Cardiac fibroblast (primary cell): Measurements from ENCODE around the gene HCN3.

Source experiments
- DNase-seq, 2 donors: peaks; one replicate each; pipeline versions ENCODE4 v3.0.0 to v3.0.0-alpha.2; 2010; ENCODE audit warnings: low read depth in 2 of 2
- H3K4me3 ChIP-seq, 2 donors: replicated peaks in 1 of 2; 1 replicate in 1 of 2; 2 replicates in 1 of 2; pipeline ENCODE4 v1.5.1; 2011; ENCODE audit warnings: low read depth in 2 of 2, low read length in 2 of 2, mild to moderate bottlenecking in 2 of 2, moderate library complexity in 1 of 2
- CTCF ChIP-seq: IDR thresholded peaks from one replicate; pipeline ENCODE4 v1.5.1; 2011; ENCODE audit warnings: low read depth, mild to moderate bottlenecking, low read length, inconsistent platforms

The HCN3 gene

GRCh38 chr1:155250633-155251449, 26.4 kb upstream of the HCN3 start:
- peak; percentile 98 for TF ChIP-seq CTCF
- DNase-seq: peak; percentile 93 to 94
- H3K4me3 ChIP-seq: peak overlapping the region in 1 of 2 donors; percentile 10

- no peak overlapping the region for H3K4me3 ChIP-seq
- DNase-seq: no peak
- TF ChIP-seq CTCF: no peak
Measured at GRCh38 chr1:155251566-155251965, 25.7 kb upstream of the HCN3 start.

- DNase-seq: no peak
- no peak for TF ChIP-seq CTCF
- peak overlapping the region in 1 of 2 donors; percentile 81 for H3K4me3 ChIP-seq
Measured at GRCh38 chr1:155253208-155253607, 24.1 kb upstream of the HCN3 start.

GRCh38 chr1:155253797-155254196, 23.5 kb upstream of the HCN3 start:
- no peak for TF ChIP-seq CTCF
- H3K4me3 ChIP-seq: peak overlapping the region; percentile 76 to 81
- DNase-seq: no peak

- H3K4me3 ChIP-seq: peak overlapping the region; percentile 76 to 81
- no peak for TF ChIP-seq CTCF
- no peak for DNase-seq
Measured at GRCh38 chr1:155254228-155254713, 23.0 kb upstream of the HCN3 start.

- peak; percentile 0 for TF ChIP-seq CTCF
- peak in 1 of 2 donors; percentile 19 for DNase-seq
- peak overlapping the region; percentile 76 to 81 for H3K4me3 ChIP-seq
Measured at GRCh38 chr1:155254714-155255242, 22.5 kb upstream of the HCN3 start.
